Stimulated activated CD4-positive, alpha-beta T cell treated with anti-CD3 and anti-CD28 coated beads, Interleukin-1b, Interleukin-23, amount 100 ng/mL, for 48 hours (primary cell): ENCODE results near the gene ERF.

Experiments
- DNase-seq: peaks from one replicate; pipeline ENCODE4 v3.0.0-alpha.2; 2020

ERF gene

GRCh38 chr19:42234364-42234763, 20.6 kb downstream of the ERF start:
- no peak for DNase-seq

- no peak for DNase-seq
These were observed 21.1 kb downstream of the ERF start for GRCh38 chr19:42233678-42234292.

- no peak for DNase-seq
These were observed 21.8 kb downstream of the ERF start for GRCh38 chr19:42233106-42233505.

GRCh38 chr19:42232435-42232834, 22.5 kb downstream of the ERF start:
- DNase-seq, result no peak

GRCh38 chr19:42230571-42230970, 24.4 kb downstream of the ERF start:
- DNase-seq, result no peak

- DNase-seq, result no peak
These were observed 25.0 kb downstream of the ERF start for GRCh38 chr19:42229855-42230351.

GRCh38 chr19:42229301-42229854, 25.6 kb downstream of the ERF start:
- DNase-seq, result no peak

- no peak for DNase-seq
These were observed 26.3 kb downstream of the ERF start for GRCh38 chr19:42228641-42229040.

- DNase-seq, result no peak
These were observed 28.0 kb downstream of the ERF start for GRCh38 chr19:42226886-42227285.

GRCh38 chr19:42225718-42226292, 29.1 kb downstream of the ERF start:
- DNase-seq, result no peak

- no peak for DNase-seq
These were observed 29.8 kb downstream of the ERF start for GRCh38 chr19:42224940-42225717.

GRCh38 chr19:42220751-42221097, 34.2 kb downstream of the ERF start:
- DNase-seq, result no peak

GRCh38 chr19:42219812-42220750, 34.8 kb downstream of the ERF start, which contains the start of gene ZNF526:
TSS of gene ZNF526 (plus strand) at chr19:42220312. CDS start at chr19:42224404, 4,092 bp downstream.
- peak; percentile 98 for DNase-seq

GRCh38 chr19:42217520-42218437, 37.1 kb downstream of the ERF start, which contains the start of gene DEDD2:
TSS of gene DEDD2 (minus strand) at chr19:42217677. CDS start at chr19:42217007, 670 bp downstream.
- peak; percentile 100 for DNase-seq

GRCh38 chr19:42216653-42217519, 38.0 kb downstream of the ERF start:
- DNase-seq, result peak; percentile 32

GRCh38 chr19:42214810-42215485, 40.0 kb downstream of the ERF start:
- no peak for DNase-seq

GRCh38 chr19:42212886-42213285, 42.0 kb downstream of the ERF start:
- no peak for DNase-seq

- DNase-seq, result no peak
These were observed 46.3 kb downstream of the ERF start for GRCh38 chr19:42208612-42209011.

GRCh38 chr19:42207767-42208271, 47.1 kb downstream of the ERF start:
- no peak for DNase-seq
